ENCODE data around the gene ST3GAL6. TPM values are rescaled to one million over a fixed set of nuclear protein-coding genes. Genes with fewer than 3 reads are reported as not detected.

Gene ST3GAL6
- total RNA-seq (2022; extraction: Qiagen RNA extraction) = 0.55 to 1.8 TPM (median 1.2 TPM) in 5 replicates

GRCh38 chr3:98763076-98763475 lies at the start of gene ST3GAL6:
Gene ST3GAL6 (plus strand): TSS chr3:98763340. CDS start chr3:98768441, 5,101 bp downstream.

Other genes with a start within 250 kb of the ST3GAL6 start
- 43.3 to 61.2 TPM (median 59.3 TPM) in 5 replicates for gene CLDND1, start 240.4 kb upstream of the ST3GAL6 start, total RNA-seq (2022; extraction: Qiagen RNA extraction)
- gene GPR15, start 231.4 kb upstream of the ST3GAL6 start, total RNA-seq (2022; extraction: Qiagen RNA extraction) = not detected in 5 replicates
- 18.5 to 23.6 TPM (median 21.5 TPM) in 5 replicates for gene CPOX, start 169.7 kb upstream of the ST3GAL6 start, total RNA-seq (2022; extraction: Qiagen RNA extraction)
- 190 to 301 TPM (median 238 TPM) in 5 replicates for gene DCBLD2, start 138.4 kb downstream of the ST3GAL6 start, total RNA-seq (2022; extraction: Qiagen RNA extraction)

All from A549 treated with Hydrocortisone at 1 μM for 4 hours (cell line).